GM21619 (cell line): ENCODE results near the gene TFDP1.
"Not testable (repeated sequence)": the region's sequence is repeated elsewhere in the genome, so short reads cannot be mapped to it uniquely, and the experiment has no call there.

ENCODE experiments used
- ATAC-seq: cut with Tn5 transposase; IDR thresholded peaks from one replicate; pipeline ENCODE4 v1.9.1; 2021; ENCODE audit not compliant: unreplicated experiment

Gene TFDP1

DNA sequence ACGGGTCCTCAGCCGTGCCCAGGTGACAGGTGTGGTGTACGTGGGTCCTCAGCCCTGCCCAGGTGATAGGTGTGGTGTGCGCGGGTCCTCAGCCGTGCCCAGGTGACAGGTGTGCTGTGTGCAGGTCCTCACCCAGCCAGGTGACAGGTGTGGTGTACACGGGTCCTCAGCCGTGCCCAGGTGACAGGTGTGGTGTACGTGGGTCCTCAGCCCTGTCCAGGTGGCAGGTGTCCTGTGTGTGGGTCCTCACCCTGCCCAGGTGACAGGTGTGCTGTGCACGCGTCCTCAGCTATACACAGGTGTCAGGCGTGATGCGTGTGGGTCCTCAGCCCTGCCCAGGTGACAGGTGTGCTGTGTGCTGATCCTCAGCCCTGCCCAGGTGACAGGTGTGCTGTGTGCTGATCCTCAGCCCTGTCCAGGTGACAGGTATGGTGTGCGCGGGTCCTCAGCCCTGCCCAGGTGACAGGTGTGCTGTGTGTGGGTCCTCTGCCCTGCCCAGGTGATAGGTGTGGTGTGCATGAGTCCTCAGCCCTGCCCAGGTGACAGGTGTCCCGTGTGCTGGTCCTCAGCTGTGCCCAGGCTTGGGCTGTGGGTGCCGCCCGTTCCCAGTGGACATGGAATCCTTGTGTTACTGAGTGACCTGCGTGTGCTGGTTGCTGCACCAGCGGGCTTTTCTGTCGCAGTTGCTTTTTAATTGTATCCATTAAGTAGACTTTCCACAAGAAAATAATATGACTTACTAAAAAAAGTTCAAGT lies 9.7 kb downstream of the TFDP1 start:
- ATAC-seq: not testable (repeated sequence)

GRCh38 chr13:113595131-113595530 lies 10.6 kb downstream of the TFDP1 start:
- ATAC-seq: no peak

DNA sequence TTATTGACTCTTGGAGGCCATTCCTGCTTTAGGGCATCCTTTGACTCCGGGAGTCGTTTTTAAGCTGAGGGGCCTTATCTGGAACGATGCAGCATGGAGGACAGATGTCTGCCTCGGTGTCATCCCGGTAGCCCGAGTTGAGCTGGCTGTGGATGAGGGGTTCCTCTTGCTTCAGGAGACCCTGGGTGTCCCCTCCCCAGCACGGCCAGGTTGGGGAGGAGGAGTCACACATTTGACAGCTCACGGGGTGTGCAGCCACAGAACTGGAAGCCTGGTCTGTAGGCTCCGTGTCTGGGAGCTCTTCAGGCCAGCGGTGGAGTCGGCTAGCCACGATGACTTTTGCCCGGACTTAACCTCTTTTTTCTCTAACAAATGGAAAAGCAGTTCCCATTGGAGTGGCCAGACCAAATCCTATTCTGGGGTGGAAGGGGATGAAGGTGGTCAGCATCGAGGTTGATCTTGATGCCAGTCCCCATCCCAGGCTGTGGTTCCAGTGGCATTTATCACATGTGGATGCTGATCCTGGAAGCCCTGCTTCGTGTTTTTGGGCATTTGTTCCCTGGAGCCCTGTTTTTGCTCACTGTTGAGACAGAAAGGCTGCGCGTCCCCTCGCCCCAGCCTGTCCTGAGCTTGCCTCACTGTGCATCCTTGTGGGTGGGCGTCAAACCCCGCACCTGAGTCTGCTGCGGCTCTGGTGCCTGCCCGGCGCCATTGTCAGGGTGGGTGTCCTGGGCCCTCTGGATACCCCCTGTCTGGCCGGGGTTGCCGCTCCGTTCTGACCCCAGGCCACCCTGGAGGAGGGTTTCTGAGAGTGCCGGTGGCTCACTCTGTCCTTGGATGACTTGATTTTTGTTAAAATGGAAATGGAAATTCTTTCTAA lies 12.0 kb downstream of the TFDP1 start:
- ATAC-seq: no peak

- no peak for ATAC-seq
Observed at GRCh38 chr13:113597391-113598080, 13.0 kb downstream of the TFDP1 start.

- ATAC-seq: no peak
Observed at GRCh38 chr13:113598081-113598410, 13.5 kb downstream of the TFDP1 start.

GRCh38 chr13:113598481-113598880 lies 13.9 kb downstream of the TFDP1 start:
- ATAC-seq: no peak

- no peak for ATAC-seq
Observed at GRCh38 chr13:113599391-113599790, 14.8 kb downstream of the TFDP1 start.

- no peak for ATAC-seq
Observed at GRCh38 chr13:113601166-113602070, 16.9 kb downstream of the TFDP1 start.

- ATAC-seq: no peak
Observed at GRCh38 chr13:113602291-113602988, 17.9 kb downstream of the TFDP1 start.

DNA sequence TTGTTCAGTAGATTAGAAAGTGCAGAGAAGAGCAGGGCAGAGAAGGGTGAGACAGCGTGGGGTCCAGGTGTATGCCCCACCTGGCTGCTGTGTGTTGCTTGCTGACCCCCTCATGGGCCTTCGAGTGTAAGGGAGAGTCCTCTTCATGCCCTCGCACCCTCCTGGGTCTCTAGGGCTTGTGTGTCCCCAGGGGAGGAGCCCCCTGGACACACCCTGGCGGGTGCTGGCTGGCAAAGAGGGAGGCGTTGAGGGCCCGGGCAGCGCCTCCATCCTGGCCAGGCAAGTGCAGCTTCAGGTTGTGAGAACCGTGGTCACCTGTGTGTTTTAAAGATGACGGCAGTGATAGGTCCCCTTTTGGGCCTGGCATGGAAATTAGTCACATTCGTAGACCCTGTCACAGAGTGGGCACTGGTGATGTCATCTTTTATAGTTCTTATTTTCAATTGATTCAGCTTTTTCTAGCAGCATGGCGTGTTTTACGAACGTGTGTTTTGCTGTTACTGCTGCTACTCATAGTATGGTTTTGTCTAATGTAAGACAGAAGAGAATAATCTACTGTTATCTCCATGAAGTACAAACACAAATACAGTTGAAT lies 18.7 kb downstream of the TFDP1 start:
- no peak for ATAC-seq

DNA sequence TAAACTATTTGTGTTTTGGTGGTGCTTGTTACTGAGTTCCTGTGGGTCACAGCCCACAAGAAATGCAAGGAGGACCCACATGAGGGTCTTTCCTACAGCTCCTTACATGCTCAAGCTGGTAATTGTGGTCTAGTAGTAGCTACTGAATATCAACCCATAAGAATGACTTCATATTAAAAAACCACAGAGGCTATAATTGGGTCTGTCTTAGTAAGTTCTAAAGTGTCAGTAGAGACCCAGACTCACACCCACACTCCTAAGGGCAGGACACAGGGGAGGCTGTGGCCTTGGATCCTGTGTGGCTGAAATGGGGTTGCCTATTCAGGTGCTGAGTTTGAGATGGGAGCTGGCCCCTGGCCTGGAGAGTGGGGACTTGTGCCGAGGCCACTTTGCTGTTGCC lies 19.6 kb downstream of the TFDP1 start:
- no peak for ATAC-seq

- no peak for ATAC-seq
Observed at GRCh38 chr13:113605461-113605860, 20.9 kb downstream of the TFDP1 start.

DNA sequence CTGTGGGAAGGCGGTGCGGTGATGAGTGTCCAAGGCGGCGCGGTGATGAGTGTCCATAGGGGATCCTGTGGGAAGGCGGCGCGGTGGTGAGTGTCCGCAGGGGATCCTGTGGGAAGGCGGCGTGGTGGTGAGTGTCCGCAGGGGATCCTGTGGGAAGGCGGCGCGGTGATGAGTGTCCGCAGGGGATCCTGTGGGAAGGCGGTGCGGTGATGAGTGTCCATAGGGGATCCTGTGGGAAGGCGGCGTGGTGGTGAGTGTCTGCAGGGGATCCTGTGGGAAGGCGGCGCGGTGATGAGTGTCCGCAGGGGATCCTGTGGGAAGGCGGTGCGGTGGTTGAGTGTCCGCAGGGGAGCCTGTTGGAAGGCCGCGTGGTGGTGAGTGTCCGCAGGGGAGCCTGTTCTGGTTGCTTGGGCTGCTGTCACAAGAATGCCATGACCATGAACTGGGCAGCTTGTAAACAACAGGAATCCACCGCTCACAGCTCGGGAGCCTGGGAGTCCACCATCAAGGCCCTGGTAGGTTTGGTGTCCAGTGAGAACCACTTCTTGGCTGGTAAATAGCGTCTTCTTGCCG lies 21.4 kb downstream of the TFDP1 start:
- no peak for ATAC-seq

GRCh38 chr13:113607056-113607888 lies 22.7 kb downstream of the TFDP1 start:
- no peak for ATAC-seq

GRCh38 chr13:113607889-113608635 lies 23.5 kb downstream of the TFDP1 start:
- no peak for ATAC-seq

DNA sequence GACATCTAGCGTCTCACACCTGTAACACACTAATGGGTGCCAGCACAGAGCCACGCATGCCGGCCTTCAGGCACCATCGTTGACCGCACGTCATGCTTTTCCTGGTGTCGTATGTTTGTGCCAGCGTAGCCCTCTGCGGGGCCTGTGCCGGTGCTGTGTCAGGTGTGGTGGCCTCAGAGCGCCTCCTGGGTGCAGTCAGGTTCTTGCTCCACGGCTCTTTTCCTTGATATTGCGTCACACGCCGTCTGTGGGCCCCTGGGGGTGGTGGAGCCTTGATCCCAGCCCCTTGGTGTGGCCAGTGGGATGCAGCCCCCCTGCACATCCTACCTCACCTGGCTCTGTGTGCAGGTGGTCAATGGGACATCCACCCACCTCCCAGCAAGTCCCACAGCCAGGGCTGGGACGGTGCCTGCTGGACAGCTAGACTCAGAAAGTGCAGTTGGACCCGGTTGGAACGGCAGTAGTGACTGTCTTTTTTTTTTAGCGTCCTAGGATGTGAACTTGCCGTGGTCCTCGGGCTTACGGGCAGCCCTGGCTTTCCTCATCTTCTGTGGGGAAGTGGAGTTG lies 24.5 kb downstream of the TFDP1 start:
- ATAC-seq: no peak

GRCh38 chr13:113609616-113610015 lies 25.1 kb downstream of the TFDP1 start:
- no peak for ATAC-seq
